ENCODE results near the gene GPR176.

GPR176 gene

GRCh38 chr15:39888809-39889208 is 31.3 kb downstream of the GPR176 start:
- no peak for DNase-seq

- DNase-seq = no peak
Observed at GRCh38 chr15:39888243-39888642, 31.8 kb downstream of the GPR176 start.

- peak in 1 of 2 experiments; percentile 28 for DNase-seq
Observed at GRCh38 chr15:39887832-39888231, 32.2 kb downstream of the GPR176 start.

GRCh38 chr15:39887211-39887610 is 32.9 kb downstream of the GPR176 start:
- DNase-seq = no peak

- DNase-seq = no peak
Observed at GRCh38 chr15:39886418-39886817, 33.6 kb downstream of the GPR176 start.

- DNase-seq = no peak
Observed at GRCh38 chr15:39885099-39885777, 34.8 kb downstream of the GPR176 start.

- DNase-seq = no peak
Observed at GRCh38 chr15:39884351-39884750, 35.7 kb downstream of the GPR176 start.

- no peak for DNase-seq
Observed at GRCh38 chr15:39882602-39883001, 37.5 kb downstream of the GPR176 start.

- no peak for DNase-seq
Observed at GRCh38 chr15:39881790-39882189, 38.3 kb downstream of the GPR176 start.

- DNase-seq = no peak
Observed at GRCh38 chr15:39880718-39881387, 39.2 kb downstream of the GPR176 start.

- DNase-seq = no peak
Observed at GRCh38 chr15:39878406-39878785, 41.7 kb downstream of the GPR176 start.

- peak; percentile 25 to 52 for DNase-seq
Observed at GRCh38 chr15:39874890-39875549, 45.0 kb downstream of the GPR176 start.

- no peak for DNase-seq
Observed at GRCh38 chr15:39873978-39874377, 46.1 kb downstream of the GPR176 start.

- DNase-seq = no peak
Observed at GRCh38 chr15:39870537-39870936, 49.5 kb downstream of the GPR176 start.

- DNase-seq = peak in 1 of 2 experiments; percentile 24
Observed at GRCh38 chr15:39869858-39870515, 50.1 kb downstream of the GPR176 start.

GRCh38 chr15:39869254-39869653 is 50.8 kb downstream of the GPR176 start:
- peak; percentile 38 to 74 for DNase-seq

- DNase-seq = no peak
Observed at GRCh38 chr15:39868396-39868795, 51.7 kb downstream of the GPR176 start.

- no peak for DNase-seq
Observed at GRCh38 chr15:39864116-39864515, 56.0 kb downstream of the GPR176 start.

- DNase-seq = no peak
Observed at GRCh38 chr15:39860871-39861270, 59.2 kb downstream of the GPR176 start.

GRCh38 chr15:39860200-39860599 is 59.9 kb downstream of the GPR176 start:
- DNase-seq = no peak

- DNase-seq = no peak
Observed at GRCh38 chr15:39859636-39860035, 60.4 kb downstream of the GPR176 start.

- DNase-seq = no peak
Observed at GRCh38 chr15:39857132-39857531, 62.9 kb downstream of the GPR176 start.

GRCh38 chr15:39856357-39856756 is 63.7 kb downstream of the GPR176 start:
- DNase-seq = no peak

GRCh38 chr15:39855400-39855799 is 64.7 kb downstream of the GPR176 start:
- DNase-seq = no peak

Data from NCI-H524 (cell line).